Gastrocnemius medialis (tissue), 4 donors: ENCODE results near the gene CLASP1. TPM values are rescaled to one million over a fixed set of nuclear protein-coding genes. Genes with fewer than 3 reads are reported as not detected.

Source experiments
- ATAC-seq, 2 donors: fragments of 150-250 bp; one replicate each; pipeline ENCODE4 v1.9.1; 2016
- DNase-seq, 2 donors: peaks; one replicate each; pipeline ENCODE4 v3.0.0-alpha.2; 2019
- H3K27ac ChIP-seq, 4 donors: fragments of 200-600 bp; sonication (generic); 1 replicate in 1 of 4; 2 replicates in 3 of 4; pipeline ENCODE4 v1.5.1; 2016 to 2018; ENCODE audit warnings: mild to moderate bottlenecking in 2 of 4, moderate library complexity in 1 of 4
- H3K27me3 ChIP-seq, 3 donors: fragments of 200-600 bp; sonication (generic) in 2 of 3; 1 replicate in 1 of 3; 2 replicates in 2 of 3; pipeline versions ENCODE4 v1.5.1 to v1.6.0; 2016 to 2019; ENCODE audit warnings: mild to moderate bottlenecking in 1 of 3, moderate library complexity in 1 of 3
- H3K36me3 ChIP-seq, 2 donors: fragments of 200-600 bp; sonication (generic) in 1 of 2; one replicate each; pipeline ENCODE4 v1.5.1; 2017 to 2018
- H3K4me1 ChIP-seq, 2 donors: fragments of 200-600 bp; sonication (generic) in 1 of 2; one replicate each; pipeline ENCODE4 v1.5.1; 2016 to 2017; ENCODE audit warnings: mild to moderate bottlenecking in 2 of 2
- H3K4me3 ChIP-seq, 4 donors: fragments of 200-600 bp; sonication (generic) in 3 of 4; 1 replicate in 1 of 4; 2 replicates in 3 of 4; pipeline ENCODE4 v1.5.1; 2016 to 2019; ENCODE audit warnings: mild to moderate bottlenecking in 2 of 4
- H3K9me3 ChIP-seq, 3 donors: fragments of 200-600 bp; sonication (generic) in 2 of 3; 1 replicate in 1 of 3; 2 replicates in 2 of 3; pipeline ENCODE4 v1.5.1; 2016 to 2019
- POLR2A ChIP-seq, 2 donors: fragments of 450-650 bp; IDR thresholded peaks; one replicate each; pipeline ENCODE4 v1.6.1; 2017; ENCODE audit warnings: antibody characterized with exemption in 2 of 2, mild to moderate bottlenecking in 2 of 2, moderate library complexity in 2 of 2
- in situ Hi-C, 4 donors: fragments of 200-750 bp; cut with MboI; loops; one replicate each; pipeline versions ENCODE4 v1.15.0 to v1.8.0; 2017; ENCODE audit warnings: low sequenced_read_pairs in 4 of 4
- intact Hi-C: fragments of 100-400 bp; cut with DNase I; formaldehyde crosslinking; loops from one replicate; pipeline ENCODE4 v1.15.1; 2023; ENCODE audit warnings: low total_unique reads
- total RNA-seq, 4 donors: library from RNA; depleted of rRNA; stranded (reverse); fragments of >200 nt; gene quantifications; one replicate each; pipeline versions ENCODE4 v1.1.0 to v1.2.3, GENCODE V29; 2016
- TF ChIP-seq, protein P1 (sequence below), 5 experiments: fragments of 450-650 bp in 3 of 5; fragments of 200-600 bp in 2 of 5; sonication (generic) in 2 of 5; IDR thresholded peaks in 4 of 5; conservative IDR thresholded peaks in 1 of 5; 1 replicate in 4 of 5; 2 replicates in 1 of 5; pipeline ENCODE4 v1.5.1; 2016 to 2019; ENCODE audit warnings: antibody characterized with exemption in 5 of 5, mild to moderate bottlenecking in 3 of 5, moderate library complexity in 3 of 5

The CLASP1 gene
- total RNA-seq, 4 donors from 2014 or later: 50.1 to 73.9 (median 61.4) TPM

DNA sequence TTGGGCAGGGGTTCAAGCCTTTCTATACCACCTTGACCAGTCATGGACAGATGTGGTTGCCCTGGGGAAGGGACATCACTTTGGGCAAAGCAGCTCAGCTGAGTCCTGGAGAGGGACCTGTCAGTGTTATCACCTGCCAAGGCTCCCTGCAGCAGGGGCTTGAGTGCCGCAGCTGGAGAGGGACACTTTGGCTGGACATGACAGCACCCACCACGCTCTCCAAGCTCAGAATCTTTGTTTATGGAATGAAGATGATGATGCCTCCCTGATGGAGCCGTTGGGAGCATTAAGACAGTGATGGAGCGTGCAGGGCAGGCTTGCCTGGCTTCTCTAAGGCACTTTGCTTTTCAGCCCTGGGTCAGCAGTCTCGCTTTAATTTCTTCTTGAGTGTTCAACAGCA is 360.0 kb downstream of the CLASP1 start:
- TF ChIP-seq POLR2A (IDR thresholded peaks at IDR 0.05): no peak
- TF ChIP-seq, protein P1, sequence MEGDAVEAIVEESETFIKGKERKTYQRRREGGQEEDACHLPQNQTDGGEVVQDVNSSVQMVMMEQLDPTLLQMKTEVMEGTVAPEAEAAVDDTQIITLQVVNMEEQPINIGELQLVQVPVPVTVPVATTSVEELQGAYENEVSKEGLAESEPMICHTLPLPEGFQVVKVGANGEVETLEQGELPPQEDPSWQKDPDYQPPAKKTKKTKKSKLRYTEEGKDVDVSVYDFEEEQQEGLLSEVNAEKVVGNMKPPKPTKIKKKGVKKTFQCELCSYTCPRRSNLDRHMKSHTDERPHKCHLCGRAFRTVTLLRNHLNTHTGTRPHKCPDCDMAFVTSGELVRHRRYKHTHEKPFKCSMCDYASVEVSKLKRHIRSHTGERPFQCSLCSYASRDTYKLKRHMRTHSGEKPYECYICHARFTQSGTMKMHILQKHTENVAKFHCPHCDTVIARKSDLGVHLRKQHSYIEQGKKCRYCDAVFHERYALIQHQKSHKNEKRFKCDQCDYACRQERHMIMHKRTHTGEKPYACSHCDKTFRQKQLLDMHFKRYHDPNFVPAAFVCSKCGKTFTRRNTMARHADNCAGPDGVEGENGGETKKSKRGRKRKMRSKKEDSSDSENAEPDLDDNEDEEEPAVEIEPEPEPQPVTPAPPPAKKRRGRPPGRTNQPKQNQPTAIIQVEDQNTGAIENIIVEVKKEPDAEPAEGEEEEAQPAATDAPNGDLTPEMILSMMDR (IDR thresholded peaks at IDR 0.05 in 4 of 5, conservative IDR thresholded peaks at IDR 0.05 in 1 of 5): no peak
- no peak overlapping the region for H3K27ac ChIP-seq
- in situ Hi-C loops: no loop called here
- no peaks in the 10 kb centered on the region for H3K36me3 ChIP-seq
- no peak for DNase-seq
- H3K4me1 ChIP-seq: no peaks in the 10 kb centered on the region
- ATAC-seq: no peak
- H3K4me3 ChIP-seq: no peak overlapping the region
- H3K27me3 ChIP-seq: peaks cover 3 to 11% (median 8%) of the 10 kb centered on the region in 3 donors
- H3K9me3 ChIP-seq: no peaks in the 10 kb centered on the region
- intact Hi-C loops: no loop called here

DNA sequence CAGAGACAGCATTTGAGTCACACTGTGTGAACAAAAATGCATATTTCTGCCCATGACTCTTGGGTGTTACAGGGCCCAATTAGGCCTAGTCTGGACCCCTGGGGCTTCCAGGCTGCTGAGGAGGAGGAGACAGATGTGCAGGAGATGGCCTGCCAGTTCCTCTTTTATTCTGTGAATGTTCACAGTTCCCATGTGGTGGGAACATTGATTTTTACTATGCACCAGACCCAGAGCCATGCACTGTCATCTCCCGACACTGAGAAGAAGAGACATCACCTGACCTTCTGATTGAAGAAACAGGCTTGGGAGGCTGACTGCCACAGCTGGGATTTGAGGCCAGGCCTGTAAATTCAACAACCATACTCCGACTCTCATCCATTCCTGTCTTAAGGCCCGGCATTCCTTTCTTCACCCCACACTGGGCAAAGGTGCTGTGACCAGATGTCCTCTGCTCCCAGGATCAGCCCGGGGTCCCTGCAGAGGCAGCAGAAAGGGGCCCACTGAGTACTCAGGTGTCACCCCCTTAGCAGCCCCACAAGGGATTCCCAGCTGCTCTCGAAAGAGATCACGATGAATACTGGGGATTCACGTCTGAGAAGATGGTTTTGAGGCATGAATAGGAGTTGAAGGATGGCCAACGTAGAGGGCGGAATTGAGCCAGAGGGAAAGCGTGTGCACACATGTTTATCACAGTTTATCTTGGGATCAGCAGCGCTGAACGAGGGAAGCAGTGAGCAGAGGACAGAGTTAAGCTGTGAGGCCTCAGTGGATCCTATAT is 360.6 kb downstream of the CLASP1 start:
- H3K9me3 ChIP-seq: no peaks in the 10 kb centered on the region
- in situ Hi-C loops (no loop called here), intact Hi-C loops (no loop called here)
- no peak for ATAC-seq
- no peaks in the 10 kb centered on the region for H3K36me3 ChIP-seq
- TF ChIP-seq, protein P1 (IDR thresholded peaks at IDR 0.05 in 4 of 5, conservative IDR thresholded peaks at IDR 0.05 in 1 of 5): no peak
- TF ChIP-seq POLR2A (IDR thresholded peaks at IDR 0.05): no peak
- no peaks in the 10 kb centered on the region for H3K4me1 ChIP-seq
- H3K27me3 ChIP-seq: peaks cover 9 to 18% (median 13%) of the 10 kb centered on the region in 3 donors
- H3K4me3 ChIP-seq: no peak overlapping the region
- no peak for DNase-seq
- no peak overlapping the region for H3K27ac ChIP-seq

DNA sequence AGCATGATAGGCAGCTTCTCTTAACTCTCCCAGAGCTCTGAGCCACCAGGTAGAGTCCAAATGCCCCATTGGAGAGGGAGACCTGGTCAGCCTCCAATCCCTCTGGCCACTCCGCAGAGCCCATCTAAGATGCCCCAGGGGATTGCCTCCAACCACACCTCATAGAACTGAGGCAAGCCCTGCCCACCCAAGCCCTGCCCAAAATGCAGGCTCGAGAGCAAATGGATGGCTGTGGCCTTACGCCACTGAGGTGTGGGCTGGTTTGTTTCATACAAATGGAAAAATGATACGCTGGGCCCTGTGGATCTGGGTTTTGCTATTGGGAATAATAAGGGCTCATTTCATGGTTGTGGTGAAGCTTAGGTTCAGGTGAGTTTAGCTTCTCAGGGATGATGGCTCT is 361.3 kb downstream of the CLASP1 start:
- DNase-seq (no peak), ATAC-seq (no peak)
- in situ Hi-C loops (no loop called here), intact Hi-C loops (no loop called here)
- Histone ChIP-seq H3K36me3 (no peaks in the 10 kb centered on the region), H3K4me1 (no peaks in the 10 kb centered on the region), H3K27ac (no peak overlapping the region), H3K9me3 (no peaks in the 10 kb centered on the region), H3K4me3 (no peak overlapping the region), H3K27me3 (peaks cover 16 to 23% (median 20%) of the 10 kb centered on the region in 3 donors)
- no peak for TF ChIP-seq POLR2A (IDR thresholded peaks at IDR 0.05)
- TF ChIP-seq, protein P1 (IDR thresholded peaks at IDR 0.05 in 4 of 5, conservative IDR thresholded peaks at IDR 0.05 in 1 of 5): no peak

Other genes with a start within 250 kb of the CLASP1 start
- not detected for gene RNU4ATAC, start 118.6 kb downstream of the CLASP1 start, total RNA-seq
- gene NIFK, start 87.4 kb upstream of the CLASP1 start, total RNA-seq: 10 to 100 TPM; 31.1 to 42.3 (median 37.3) TPM
- 10 to 100 TPM; 31.8 to 49.3 (median 41.2) TPM for gene TSN, start 106.2 kb upstream of the CLASP1 start, total RNA-seq